HEK293 (cell line): ENCODE data around the gene KPNA2.
"Not testable (repeated sequence)": the region's sequence is repeated elsewhere in the genome, so short reads cannot be mapped to it uniquely, and the experiment has no call there.

Experiments used
- BCL11B ChIP-seq: fragments of 450-650 bp; formaldehyde crosslinking; IDR thresholded peaks from 2 replicates; pipeline ENCODE4 v1.5.1; 2016; ENCODE audit warnings: low read depth, missing biosample characterization, missing genetic modification characterization
- EGR2 ChIP-seq: fragments of 450-650 bp; formaldehyde crosslinking; IDR thresholded peaks from 2 replicates; pipeline ENCODE4 v1.5.1; 2016; ENCODE audit warnings: low read depth, missing biosample characterization, missing genetic modification characterization
- IKZF3 ChIP-seq: fragments of 450-650 bp; IDR thresholded peaks from 2 replicates; pipeline ENCODE4 v1.5.0; 2018; ENCODE audit warnings: missing biosample characterization, mild to moderate bottlenecking, missing genetic modification characterization, moderate library complexity
- REST ChIP-seq: fragments of 450-650 bp; formaldehyde crosslinking; IDR thresholded peaks from 2 replicates; pipeline ENCODE4 v1.5.1; 2016; ENCODE audit warnings: missing biosample characterization, missing genetic modification characterization
- ZNF146 ChIP-seq: fragments of 450-650 bp; formaldehyde crosslinking; IDR thresholded peaks from 2 replicates; pipeline ENCODE4 v1.5.1; 2016; ENCODE audit warnings: missing biosample characterization, missing genetic modification characterization
- ZNF24 ChIP-seq: fragments of 450-650 bp; formaldehyde crosslinking; IDR thresholded peaks from 2 replicates; pipeline ENCODE4 v1.5.1; 2016; ENCODE audit warnings: missing biosample characterization, missing genetic modification characterization
- ZNF398 ChIP-seq: fragments of 450-650 bp; formaldehyde crosslinking; IDR thresholded peaks from 2 replicates; pipeline ENCODE4 v1.5.1; 2017; ENCODE audit warnings: missing biosample characterization, missing genetic modification characterization
- ZNF510 ChIP-seq: fragments of 450-650 bp; formaldehyde crosslinking; IDR thresholded peaks from 2 replicates; pipeline ENCODE4 v1.5.1; 2018; ENCODE audit warnings: mild to moderate bottlenecking, missing genetic modification characterization, missing biosample characterization; ENCODE audit not compliant: insufficient replicate concordance
- ZNF626 ChIP-seq: fragments of 450-650 bp; sonication (Bioruptor Pico); formaldehyde crosslinking; IDR thresholded peaks from 2 replicates; pipeline ENCODE4 v1.5.1; 2018; ENCODE audit warnings: missing biosample characterization, missing genetic modification characterization, inconsistent platforms
- ZNF707 ChIP-seq: fragments of 450-650 bp; formaldehyde crosslinking; IDR thresholded peaks from 2 replicates; pipeline ENCODE4 v1.5.1; 2016; ENCODE audit warnings: missing biosample characterization, missing genetic modification characterization
- ZNF785 ChIP-seq: fragments of 450-650 bp; formaldehyde crosslinking; IDR thresholded peaks from 2 replicates; pipeline ENCODE4 v1.5.1; 2016; ENCODE audit warnings: missing biosample characterization, missing genetic modification characterization
- ZSCAN23 ChIP-seq: fragments of 450-650 bp; formaldehyde crosslinking; IDR thresholded peaks from 2 replicates; pipeline ENCODE4 v1.5.1; 2016; ENCODE audit warnings: missing biosample characterization, missing genetic modification characterization
- TF ChIP-seq, protein P1 (sequence below): fragments of 450-650 bp; formaldehyde crosslinking; IDR thresholded peaks from 2 replicates; pipeline ENCODE4 v1.5.1; 2016; ENCODE audit warnings: missing biosample characterization, missing genetic modification characterization

DNA sequence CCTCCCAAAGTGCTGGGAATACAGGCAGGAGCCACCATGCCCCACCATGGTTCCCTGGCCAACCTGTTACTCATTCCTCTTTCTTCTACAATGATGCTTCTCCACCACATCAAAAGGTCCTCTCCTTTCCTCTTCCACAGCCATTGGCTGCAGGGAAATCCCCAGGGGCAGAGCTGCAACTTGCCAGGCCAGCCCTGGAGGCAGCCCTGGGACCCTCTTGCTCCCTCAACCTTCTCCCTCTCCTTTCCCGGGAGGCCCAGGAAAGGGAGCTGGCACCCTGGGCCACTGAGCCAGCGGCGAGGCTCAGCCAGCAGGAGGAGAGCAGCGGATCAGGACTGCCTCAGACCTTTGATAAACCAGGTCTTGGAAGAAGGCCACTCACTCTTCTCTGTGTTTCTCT is 51.1 kb downstream of the KPNA2 start:
- not testable (repeated sequence) for TF ChIP-seq REST (tag by site-specific recombination); BCL11B (tag by site-specific recombination); ZNF24 (tag by site-specific recombination); IKZF3 (tag by site-specific recombination); EGR2 (tag by site-specific recombination); ZSCAN23 (tag by site-specific recombination); ZNF146 (tag by site-specific recombination); ZNF510; ZNF707 (tag by site-specific recombination); ZNF626; ZNF398; ZNF785 (tag by site-specific recombination)
- TF ChIP-seq, protein P1, sequence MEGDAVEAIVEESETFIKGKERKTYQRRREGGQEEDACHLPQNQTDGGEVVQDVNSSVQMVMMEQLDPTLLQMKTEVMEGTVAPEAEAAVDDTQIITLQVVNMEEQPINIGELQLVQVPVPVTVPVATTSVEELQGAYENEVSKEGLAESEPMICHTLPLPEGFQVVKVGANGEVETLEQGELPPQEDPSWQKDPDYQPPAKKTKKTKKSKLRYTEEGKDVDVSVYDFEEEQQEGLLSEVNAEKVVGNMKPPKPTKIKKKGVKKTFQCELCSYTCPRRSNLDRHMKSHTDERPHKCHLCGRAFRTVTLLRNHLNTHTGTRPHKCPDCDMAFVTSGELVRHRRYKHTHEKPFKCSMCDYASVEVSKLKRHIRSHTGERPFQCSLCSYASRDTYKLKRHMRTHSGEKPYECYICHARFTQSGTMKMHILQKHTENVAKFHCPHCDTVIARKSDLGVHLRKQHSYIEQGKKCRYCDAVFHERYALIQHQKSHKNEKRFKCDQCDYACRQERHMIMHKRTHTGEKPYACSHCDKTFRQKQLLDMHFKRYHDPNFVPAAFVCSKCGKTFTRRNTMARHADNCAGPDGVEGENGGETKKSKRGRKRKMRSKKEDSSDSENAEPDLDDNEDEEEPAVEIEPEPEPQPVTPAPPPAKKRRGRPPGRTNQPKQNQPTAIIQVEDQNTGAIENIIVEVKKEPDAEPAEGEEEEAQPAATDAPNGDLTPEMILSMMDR = not testable (repeated sequence)
